ENCODE results near the gene CYTH4.

GRCh38 chr22:37289156-37289735, 6.9 kb downstream of the CYTH4 start:
- TF ChIP-seq YY1 (IDR thresholded peaks at IDR 0.05; ENCODE audit: insufficient read depth, insufficient read length) (no peak), ZNF274 (IDR thresholded peaks at IDR 0.05; ENCODE audit: low read depth, low read length) (no peak)
